Measurements from ENCODE around the gene PRG3. TPM values are rescaled to one million over a fixed set of nuclear protein-coding genes. Genes with fewer than 3 reads are reported as not detected.

PRG3 gene
- total and polyA plus RNA-seq, 2 donors (not counting 1 experiment from before 2014, with no cell fraction given): not detected

DNA sequence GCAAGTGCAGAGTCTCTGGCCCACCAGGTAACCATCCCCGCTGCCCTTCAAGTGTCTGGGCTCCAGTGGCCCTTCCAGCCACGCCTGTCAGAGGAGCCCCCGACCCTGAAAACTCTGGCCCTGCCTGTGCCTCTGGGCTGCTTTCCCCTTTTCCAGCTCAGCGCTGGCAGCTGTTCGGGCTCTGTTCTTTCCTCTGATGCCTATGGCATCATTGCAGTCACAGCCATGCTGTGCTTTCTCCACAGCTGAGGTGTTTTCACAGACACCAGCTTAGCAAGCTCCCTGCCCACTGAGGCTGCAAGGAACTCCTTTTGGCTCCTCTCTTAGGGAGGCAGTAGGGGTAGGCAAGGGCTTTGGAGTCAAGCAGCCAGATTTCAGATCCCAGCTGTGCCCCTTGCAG is 21.6 kb downstream of the PRG3 start:
- POLR2A ChIA-PET: no interaction called here
- H3K4me1 Mint-ChIP-seq: no peaks in the 10 kb centered on the region
- no peaks in the 10 kb centered on the region for H3K36me3 ChIP-seq (replicated peaks in 1 of 2; ENCODE audit: control extremely low read depth in 1 of 2, control insufficient read depth in 1 of 2, extremely low read depth in 1 of 2, insufficient read depth in 2 of 2, low read length in 1 of 2)
- no peaks in the 10 kb centered on the region for H3K9me3 ChIP-seq (ENCODE audit: control extremely low read depth in 1 of 3, control insufficient read depth in 2 of 3, insufficient read depth in 1 of 3, low read length in 2 of 3)
- H3K4me1 ChIP-seq (ENCODE audit: control insufficient read depth in 2 of 2, insufficient read depth in 2 of 2, low read length in 2 of 2): no peaks in the 10 kb centered on the region
- H2AFZ ChIP-seq (ENCODE audit: insufficient read depth, low read depth, low read length, poor library complexity, severe bottlenecking): no peak overlapping the region
- intact Hi-C loops (cut with micrococcal nuclease): no loop called here
- DNase-seq (no peak), ATAC-seq (ENCODE audit: low read depth) (no peak)
- no peaks in the 10 kb centered on the region for H4K20me1 ChIP-seq (ENCODE audit: control insufficient read depth, insufficient read depth, low read length, poor library complexity, severe bottlenecking)
- no peak overlapping the region for H3K9ac ChIP-seq (ENCODE audit: low read length)
- no peak overlapping the region for H3K27ac Mint-ChIP-seq
- H3K4me3 Mint-ChIP-seq: no peak overlapping the region
- H3K4me2 ChIP-seq (replicated peaks; ENCODE audit: low read depth, low read length, poor library complexity, severe bottlenecking): no peak overlapping the region
- peaks cover 32% of the 10 kb centered on the region for H3K27me3 Mint-ChIP-seq
- WGBS (ENCODE audit: insufficient coverage): 87% methylated on average over 5 of the region's 5 CpGs
- H3K79me2 ChIP-seq (ENCODE audit: control insufficient read depth, insufficient read depth, low read length): no peaks in the 10 kb centered on the region
- no peak for TF ChIP-seq EZH2 (IDR thresholded peaks at IDR 0.05; ENCODE audit: borderline replicate concordance, insufficient read depth, low read depth, low read length, poor library complexity, severe bottlenecking)
- TF ChIP-seq, protein P1, sequence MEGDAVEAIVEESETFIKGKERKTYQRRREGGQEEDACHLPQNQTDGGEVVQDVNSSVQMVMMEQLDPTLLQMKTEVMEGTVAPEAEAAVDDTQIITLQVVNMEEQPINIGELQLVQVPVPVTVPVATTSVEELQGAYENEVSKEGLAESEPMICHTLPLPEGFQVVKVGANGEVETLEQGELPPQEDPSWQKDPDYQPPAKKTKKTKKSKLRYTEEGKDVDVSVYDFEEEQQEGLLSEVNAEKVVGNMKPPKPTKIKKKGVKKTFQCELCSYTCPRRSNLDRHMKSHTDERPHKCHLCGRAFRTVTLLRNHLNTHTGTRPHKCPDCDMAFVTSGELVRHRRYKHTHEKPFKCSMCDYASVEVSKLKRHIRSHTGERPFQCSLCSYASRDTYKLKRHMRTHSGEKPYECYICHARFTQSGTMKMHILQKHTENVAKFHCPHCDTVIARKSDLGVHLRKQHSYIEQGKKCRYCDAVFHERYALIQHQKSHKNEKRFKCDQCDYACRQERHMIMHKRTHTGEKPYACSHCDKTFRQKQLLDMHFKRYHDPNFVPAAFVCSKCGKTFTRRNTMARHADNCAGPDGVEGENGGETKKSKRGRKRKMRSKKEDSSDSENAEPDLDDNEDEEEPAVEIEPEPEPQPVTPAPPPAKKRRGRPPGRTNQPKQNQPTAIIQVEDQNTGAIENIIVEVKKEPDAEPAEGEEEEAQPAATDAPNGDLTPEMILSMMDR (IDR thresholded peaks at IDR 0.05): no peak
- CTCF ChIA-PET: interaction anchor here (1.1 to 1.5 kb wide), 2 partner anchors 9 to 12 kb away, joined by 4 read pairs; no protein-coding TSS in a partner anchor
- peaks cover 0 to 8% (median 2%) of the 10 kb centered on the region in 4 experiments for H3K27me3 ChIP-seq (replicated peaks in 1 of 4; ENCODE audit: control extremely low read depth in 1 of 4, control insufficient read depth in 3 of 4, insufficient read depth in 4 of 4, low read length in 3 of 4)
- no peak overlapping the region for H3K27ac ChIP-seq (ENCODE audit: low read length in 2 of 2)
- no peak overlapping the region for H3K4me3 ChIP-seq (ENCODE audit: control extremely low read depth in 1 of 5, extremely low read depth in 1 of 5, insufficient read depth in 1 of 5, low read depth in 2 of 5, low read length in 4 of 5)
- no peaks in the 10 kb centered on the region for H3K9me3 Mint-ChIP-seq (ENCODE audit: insufficient read depth)

DNA sequence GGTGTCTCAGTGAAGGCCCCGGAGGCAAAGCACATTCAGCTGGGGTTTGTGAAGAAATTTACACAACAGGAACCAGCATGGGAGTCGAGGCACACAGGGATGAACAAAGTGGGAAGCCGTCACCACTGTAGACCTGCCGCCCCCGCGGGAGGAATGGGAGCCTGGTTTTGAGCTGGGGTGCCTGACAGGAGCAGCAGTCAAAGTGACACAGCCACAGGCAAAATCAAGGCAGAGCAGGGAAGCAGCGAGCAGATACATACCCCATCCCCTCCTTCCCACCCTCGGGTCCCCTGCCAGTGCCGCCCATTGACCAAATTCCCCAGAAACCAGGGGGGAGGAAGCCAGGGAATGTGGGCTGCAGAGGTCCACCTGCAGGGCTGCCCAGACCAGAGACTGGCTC is 22.0 kb downstream of the PRG3 start:
- no peaks in the 10 kb centered on the region for H4K20me1 ChIP-seq (ENCODE audit: control insufficient read depth, insufficient read depth, low read length, poor library complexity, severe bottlenecking)
- H2AFZ ChIP-seq (ENCODE audit: insufficient read depth, low read depth, low read length, poor library complexity, severe bottlenecking): no peak overlapping the region
- no peak overlapping the region for H3K4me2 ChIP-seq (replicated peaks; ENCODE audit: low read depth, low read length, poor library complexity, severe bottlenecking)
- H3K4me1 Mint-ChIP-seq: no peaks in the 10 kb centered on the region
- no peaks in the 10 kb centered on the region for H3K36me3 ChIP-seq (replicated peaks in 1 of 2; ENCODE audit: control extremely low read depth in 1 of 2, control insufficient read depth in 1 of 2, extremely low read depth in 1 of 2, insufficient read depth in 2 of 2, low read length in 1 of 2)
- no peaks in the 10 kb centered on the region for H3K9me3 ChIP-seq (ENCODE audit: control extremely low read depth in 1 of 3, control insufficient read depth in 2 of 3, insufficient read depth in 1 of 3, low read length in 2 of 3)
- no peak overlapping the region for H3K9ac ChIP-seq (ENCODE audit: low read length)
- ChIA-PET CTCF (interaction anchor here (1.1 to 1.5 kb wide), 2 partner anchors 9 to 11 kb away, joined by 4 read pairs; no protein-coding TSS in a partner anchor), POLR2A (no interaction called here)
- no peaks in the 10 kb centered on the region for H3K9me3 Mint-ChIP-seq (ENCODE audit: insufficient read depth)
- H3K27me3 Mint-ChIP-seq: peaks cover 35% of the 10 kb centered on the region
- H3K4me1 ChIP-seq (ENCODE audit: control insufficient read depth in 2 of 2, insufficient read depth in 2 of 2, low read length in 2 of 2): no peaks in the 10 kb centered on the region
- H3K79me2 ChIP-seq (ENCODE audit: control insufficient read depth, insufficient read depth, low read length): no peaks in the 10 kb centered on the region
- intact Hi-C loops (cut with micrococcal nuclease): no loop called here
- H3K4me3 ChIP-seq (ENCODE audit: control extremely low read depth in 1 of 5, extremely low read depth in 1 of 5, insufficient read depth in 1 of 5, low read depth in 2 of 5, low read length in 4 of 5): no peak overlapping the region
- TF ChIP-seq EZH2 (IDR thresholded peaks at IDR 0.05; ENCODE audit: borderline replicate concordance, insufficient read depth, low read depth, low read length, poor library complexity, severe bottlenecking): no peak
- TF ChIP-seq, protein P1 (IDR thresholded peaks at IDR 0.05): no peak
- WGBS (ENCODE audit: insufficient coverage): 92% methylated on average over 6 of the region's 9 CpGs
- H3K27ac ChIP-seq (ENCODE audit: low read length in 2 of 2): no peak overlapping the region
- peaks cover 0 to 8% (median 2%) of the 10 kb centered on the region in 4 experiments for H3K27me3 ChIP-seq (replicated peaks in 1 of 4; ENCODE audit: control extremely low read depth in 1 of 4, control insufficient read depth in 3 of 4, insufficient read depth in 4 of 4, low read length in 3 of 4)
- no peak for DNase-seq
- ATAC-seq (ENCODE audit: low read depth): no peak
- no peak overlapping the region for H3K27ac Mint-ChIP-seq
- H3K4me3 Mint-ChIP-seq: no peak overlapping the region

All from B cell (primary cell).